K562 (cell line): ENCODE results near the gene SPEM1. TPM values are rescaled to one million over a fixed set of nuclear protein-coding genes. Genes with fewer than 3 reads are reported as not detected.

ENCODE experiments used
- ATAC-seq: fragments of 200-7000 bp; cut with Tn5 transposase; 3 replicates; pipeline ENCODE4 v1.9.1; 2020; ENCODE audit warnings: moderate library complexity
- BruUV-seq: library from RNA; stranded (reverse); fragments of 400-500 nt; replicated peaks from 2 replicates; lab custom pipeline; 2021; lab: Mats Ljungman, UMichigan
- CTCF ChIA-PET: fragments of 300-600 bp; formaldehyde crosslinking; extraction: SDS; loops from one replicate; lab custom pipeline; 2021; ENCODE audit warnings: low intra/inter-chr PET ratio; lab: Yijun Ruan, JAX
- POLR2A ChIA-PET: fragments of 300-600, 350-650 bp; sonication (Branson Sonifier 250); formaldehyde crosslinking; extraction: SDS; loops from one replicate; lab custom pipeline; 2021; ENCODE audit warnings: antibody characterized with exemption, inconsistent platforms; lab: Yijun Ruan, JAX
- DNase-seq, 4 experiments: peaks; one replicate each; pipeline versions ENCODE4 v3.0.0 to v3.0.0-alpha.2; 2011 to 2018; ENCODE audit warnings: low spot score in 3 of 4, mixed read lengths in 3 of 4; ENCODE audit errors: extremely low read depth in 1 of 4
- FAIRE-seq: peaks from 2 replicates; lab custom pipeline; 2011; peaks lifted over from hg19 to GRCh38; lab: Jason Lieb, UNC
- H2AFZ ChIP-seq: 2 replicates; pipeline ENCODE4 v1.6.0; 2011; ENCODE audit warnings: low read depth, low read length, control low read depth, inconsistent platforms
- H3K27ac ChIP-seq: fragments of 200-600 bp; 3 replicates; pipeline ENCODE4 v1.8.0; 2011; ENCODE audit warnings: low read depth, mild to moderate bottlenecking, control low read depth, inconsistent platforms, low read length, moderate library complexity, mixed read lengths; ENCODE audit errors: extremely low read depth
- H3K27me3 ChIP-seq, 2 experiments: fragments of 300-600 bp in 1 of 2; 2 replicates in 1 of 2; 3 replicates in 1 of 2; pipeline versions ENCODE4 v1.6.0 to v1.8.0; 2011; ENCODE audit warnings: inconsistent platforms in 2 of 2, low read length in 2 of 2, mild to moderate bottlenecking in 1 of 2, mixed read lengths in 1 of 2, moderate library complexity in 1 of 2; ENCODE audit not compliant: control insufficient read depth in 2 of 2, insufficient read depth in 2 of 2
- H3K36me3 ChIP-seq: fragments of 300-600 bp; 3 replicates; pipeline ENCODE4 v1.8.0; 2011; ENCODE audit warnings: mild to moderate bottlenecking, low read length, inconsistent platforms; ENCODE audit not compliant: control insufficient read depth, insufficient read depth
- H3K4me1 ChIP-seq, 2 experiments: fragments of 200-600 bp in 1 of 2; replicated peaks in 1 of 2; 2 replicates in 1 of 2; 3 replicates in 1 of 2; pipeline versions ENCODE4 v1.5.1 to v1.8.0; 2011; ENCODE audit warnings: inconsistent platforms in 2 of 2, low read length in 2 of 2, mild to moderate bottlenecking in 1 of 2, mixed read lengths in 1 of 2, moderate library complexity in 1 of 2; ENCODE audit not compliant: control insufficient read depth in 2 of 2, insufficient read depth in 2 of 2
- H3K4me2 ChIP-seq: 2 replicates; pipeline ENCODE4 v1.6.1; 2011; ENCODE audit warnings: low read length, control low read depth, inconsistent platforms, mixed read lengths; ENCODE audit not compliant: insufficient read depth
- H3K4me3 ChIP-seq: fragments of 200-600 bp; sonication (generic), shearing (Covaris generic); 2 replicates; pipeline ENCODE4 v1.5.1; 2016; ENCODE audit warnings: control low read depth, inconsistent platforms
- H3K79me2 ChIP-seq: fragments of 200-600 bp; 3 replicates; pipeline ENCODE4 v1.8.0; 2011; ENCODE audit warnings: low read length, inconsistent platforms; ENCODE audit not compliant: control insufficient read depth, insufficient read depth
- H3K9ac ChIP-seq, 2 experiments: 2 replicates each; pipeline versions ENCODE4 v1.6.0 to v1.6.1; 2011; ENCODE audit warnings: low read depth in 2 of 2, low read length in 2 of 2, control low read depth in 1 of 2, inconsistent platforms in 1 of 2, mild to moderate bottlenecking in 1 of 2, mixed read lengths in 1 of 2; ENCODE audit not compliant: insufficient read depth in 1 of 2
- H3K9me1 ChIP-seq: one replicate; pipeline ENCODE4 v1.6.0; 2011; ENCODE audit warnings: inconsistent platforms, mild to moderate bottlenecking, low read length, moderate library complexity; ENCODE audit not compliant: control insufficient read depth, insufficient read depth
- H3K9me3 ChIP-seq: replicated peaks from 2 replicates; pipeline ENCODE4 v1.5.1; 2011; ENCODE audit warnings: low read depth, low read length, inconsistent platforms; ENCODE audit not compliant: control insufficient read depth, insufficient read depth
- H4K20me1 ChIP-seq: replicated peaks from 2 replicates; pipeline ENCODE4 v1.6.1; 2011; ENCODE audit warnings: low read length, inconsistent platforms, mixed read lengths; ENCODE audit not compliant: control insufficient read depth, insufficient read depth
- BMI1 ChIP-seq: fragments of 150-350 bp; IDR thresholded peaks from 2 replicates; pipeline ENCODE4 v1.6.1; 2014; ENCODE audit warnings: low read length
- CAMTA2 ChIP-seq: fragments of 250-450 bp; sonication (Bioruptor Pico); conservative IDR thresholded peaks from 2 replicates; pipeline ENCODE4 v1.5.1; 2022
- EGR1 ChIP-seq: fragments of 450-650 bp; conservative IDR thresholded peaks from 2 replicates; pipeline ENCODE4 v1.6.1; 2017; ENCODE audit warnings: mild to moderate bottlenecking
- EP400 ChIP-seq: fragments of 450-650 bp; IDR thresholded peaks from 2 replicates; pipeline ENCODE4 v1.6.1; 2017; ENCODE audit warnings: antibody characterized with exemption, mild to moderate bottlenecking, moderate library complexity
- LCOR ChIP-seq: sonication (generic); formaldehyde crosslinking; IDR thresholded peaks from 2 replicates; pipeline ENCODE4 v1.8.0; 2022; ENCODE audit warnings: mild to moderate bottlenecking, missing genetic modification reagents
- MYBL2 ChIP-seq, 2 experiments: fragments of 450-650 bp in 1 of 2; sonication (generic) in 1 of 2; formaldehyde crosslinking in 1 of 2; IDR thresholded peaks; 2 replicates each; pipeline versions ENCODE4 v1.6.1 to v1.8.1; 2017 to 2022; ENCODE audit warnings: borderline replicate concordance in 1 of 2, inconsistent platforms in 1 of 2, low read depth in 1 of 2, mild to moderate bottlenecking in 1 of 2, missing genetic modification reagents in 1 of 2, moderate library complexity in 1 of 2
- PHF8 ChIP-seq: fragments of 200-600 bp; sonication (generic); IDR thresholded peaks from 2 replicates; pipeline ENCODE4 v1.6.1; 2012; ENCODE audit warnings: mixed run types, mild to moderate bottlenecking, inconsistent platforms, low read length, moderate library complexity, borderline replicate concordance
- RBM39 ChIP-seq: fragments of 200-400 bp; formaldehyde crosslinking; optimal IDR thresholded peaks from 2 replicates; pipeline ENCODE3; 2018; ENCODE audit warnings: low read depth, low read length
- RHOXF2B ChIP-seq: fragments of 250-450 bp; sonication (Bioruptor Pico); conservative IDR thresholded peaks from 2 replicates; pipeline ENCODE4 v1.5.1; 2021
- SIN3A ChIP-seq, 2 experiments: fragments of 150-350 bp in 1 of 2; IDR thresholded peaks; 2 replicates each; pipeline ENCODE4 v1.6.1; 2011 to 2016; ENCODE audit warnings: borderline replicate concordance in 2 of 2, low read depth in 2 of 2, low read length in 2 of 2, mild to moderate bottlenecking in 2 of 2, moderate library complexity in 2 of 2; ENCODE audit not compliant: control insufficient read depth in 1 of 2
- SP2 ChIP-seq: IDR thresholded peaks from 2 replicates; pipeline ENCODE4 v1.6.1; 2011; ENCODE audit warnings: mild to moderate bottlenecking, low read depth, low read length, moderate library complexity; ENCODE audit not compliant: poor library complexity, severe bottlenecking; ENCODE audit errors: extremely low read depth
- ZNF174 ChIP-seq: fragments of 250-450 bp; sonication (Bioruptor Pico); IDR thresholded peaks from 2 replicates; pipeline ENCODE4 v1.4.0; 2020; ENCODE audit warnings: mild to moderate bottlenecking
- ZNF263 ChIP-seq: sonication (generic); formaldehyde crosslinking; IDR thresholded peaks from 2 replicates; pipeline ENCODE4 v1.8.0; 2022; ENCODE audit warnings: mild to moderate bottlenecking, missing genetic modification reagents, borderline replicate concordance
- ZNF584 ChIP-seq: fragments of 200-800 bp; sonication (Bioruptor generic); IDR thresholded peaks from 2 replicates; pipeline ENCODE4 v1.6.1; 2016; ENCODE audit warnings: low read depth, mild to moderate bottlenecking, missing genetic modification characterization, missing compliant biosample characterization
- ZNF586 ChIP-seq: fragments of 450-650 bp; formaldehyde crosslinking; conservative IDR thresholded peaks from 2 replicates; pipeline ENCODE4 v1.4.0; 2020; ENCODE audit warnings: mild to moderate bottlenecking, moderate library complexity
- ZNF780A ChIP-seq: fragments of 250-450 bp; sonication (Bioruptor Pico); IDR thresholded peaks from 2 replicates; pipeline ENCODE4 v1.5.0; 2021; ENCODE audit warnings: mild to moderate bottlenecking
- WGBS: fragments of 100-300 bp; shearing (Covaris generic); methylation state at CpG from one replicate; pipeline ENCODE4 v1.1.6; 2016; ENCODE audit warnings: low coverage, mixed read lengths; ENCODE audit not compliant: insufficient coverage; ENCODE audit errors: missing lambda C conversion rate; 5-methylcytosine and 5-hydroxymethylcytosine counted together
- in situ Hi-C: fragments of 300-500 bp; cut with MboI; formaldehyde crosslinking; loops from 4 replicates; pipeline ENCODE4 v1.15.0; 2018; ENCODE audit warnings: inconsistent platforms, mixed read lengths
- intact Hi-C: fragments of 100-400 bp; cut with micrococcal nuclease; formaldehyde crosslinking; loops from 2 replicates; pipeline ENCODE4 v1.14.2; 2022
- polyA plus RNA-seq, 8 experiments: library from polyadenylated mRNA; depleted of rRNA in 4 of 8; stranded (reverse) in 5 of 8; unstranded in 3 of 8; fragments of >200 nt; fragmentation: Nextera tagmentation in 2 of 8; fragmentation: Illumina TruSeq in 1 of 8; extraction: Ambion mirVana in 2 of 8; extraction: Trizol in 1 of 8; gene quantifications; 2 replicates each; pipeline versions ENCODE4 v1.2.1 to v1.2.3, GENCODE V29; 2011 to 2014; ENCODE audit warnings: inconsistent platforms in 1 of 8, missing spikeins in 1 of 8
- total RNA-seq, 7 experiments: library from RNA; depleted of rRNA in 6 of 7; stranded (reverse); fragments of >200 nt in 6 of 7; fragmentation: Illumina TruSeq in 2 of 7; extraction: Trizol in 2 of 7; gene quantifications; 2 replicates each; pipeline versions ENCODE4 v1.2.1 to v1.2.3, GENCODE V29; 2011 to 2021; ENCODE audit warnings: low replicate concordance in 1 of 7
- TF ChIP-seq, protein P1 (sequence below): sonication (generic); formaldehyde crosslinking; IDR thresholded peaks from 2 replicates; pipeline ENCODE4 v1.8.0; 2022; ENCODE audit warnings: mild to moderate bottlenecking, missing genetic modification reagents

The SPEM1 gene
- total and polyA plus RNA-seq, 9 of the 15 experiments (the other 6 are each of a cell fraction or from before 2014, with no cell fraction given), result not detected

DNA sequence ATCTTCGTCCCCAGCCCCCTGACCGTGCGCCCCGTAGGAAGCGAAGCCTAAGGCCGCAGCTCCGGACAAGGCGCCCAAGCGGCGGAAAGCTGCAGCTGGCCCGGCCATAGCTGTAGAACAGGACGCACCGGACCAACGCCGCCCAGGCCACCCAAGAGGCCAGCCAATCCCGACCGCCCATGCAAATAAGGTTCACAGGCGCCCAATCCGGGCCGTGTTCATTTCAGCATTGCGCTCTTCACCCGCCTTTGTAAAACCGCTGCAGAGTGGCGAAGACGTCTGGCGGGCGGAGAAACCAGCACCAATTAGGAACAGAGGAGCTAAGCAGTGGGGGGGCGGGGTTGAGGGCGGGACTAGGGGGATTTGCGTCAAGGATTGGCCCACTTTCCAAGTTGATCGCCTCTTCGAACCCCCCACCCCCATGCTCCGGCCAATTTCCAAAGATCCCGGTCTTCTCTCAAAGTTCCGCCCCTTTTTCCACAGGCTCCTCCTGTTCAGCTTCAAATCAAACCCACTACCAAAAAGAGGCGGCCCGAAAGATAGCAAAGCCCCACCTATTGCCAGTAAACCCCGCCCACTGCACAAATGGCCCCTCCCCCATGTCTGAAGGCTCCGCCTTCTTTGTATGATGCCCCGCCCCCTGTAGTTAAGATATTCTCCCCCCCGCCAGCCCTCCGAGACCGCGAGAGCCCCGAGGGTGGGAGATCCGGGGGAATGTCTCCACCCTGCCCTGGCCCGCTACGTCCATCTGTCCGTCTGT is 16.0 kb upstream of the SPEM1 start, which contains the start of gene TMEM256:
Gene TMEM256, minus strand, starts transcription at position 121 of the 760 bp plus-strand sequence. Its CDS starts 13 bp downstream, at position 108.
- FAIRE-seq (peak; percentile 98), DNase-seq (peak; percentile 75 to 98 (median 85)), ATAC-seq (peak; percentile 98)
- Histone ChIP-seq H4K20me1 (no peaks in the 10 kb centered on the region), H3K27me3 (no peaks in the 10 kb centered on the region), H3K27ac (peak within 1 kb of the TSS; percentile 78), H3K4me1 (peaks cover 11 to 25% of the 10 kb centered on the region in 2 experiments; a peak in 3 of 5 replicates), H3K36me3 (peaks cover 5% of the 10 kb centered on the region; the same call in 1 of the 3 replicates), H3K79me2 (peaks cover 8% of the 10 kb centered on the region; the same call in 2 of the 3 replicates), H3K9ac (peak within 1 kb of the TSS; percentile 75 to 87), H3K4me3 (peak within 1 kb of the TSS; percentile 68), H2AFZ (peak within 1 kb of the TSS; percentile 90), H3K9me1 (no peaks in the 10 kb centered on the region), H3K9me3 (no peaks in the 10 kb centered on the region), H3K4me2 (peak within 1 kb of the TSS; percentile 79)
- CTCF ChIA-PET, result no interaction called here
- intact Hi-C loops (loop anchor here (5.0 kb wide), 2 partner anchors 33 to 78 kb away; partner anchors contain the start of genes FGF11, POLR2A, SLC35G6 and TMEM102), in situ Hi-C loops (no loop called here)
- WGBS, result 2% methylated on average over 36 of the region's 49 CpGs
- POLR2A ChIA-PET, result interaction anchor here (0.6 to 1.8 kb wide), 11 partner anchors 12 to 195 kb away, joined by 3 to 23 read pairs (median 4); partner anchors contain the start of genes CD68, POLR2A and ZBTB4
- no TSS peak for BruUV-seq
- TF ChIP-seq PHF8 (peak; percentile 78), SIN3A (IDR thresholded peaks at IDR 0.05; ENCODE audit: borderline replicate concordance in 2 of 2, control insufficient read depth in 1 of 2, low read depth in 2 of 2, low read length in 2 of 2) (peak; percentile 63 to 66; a peak in 1 of 4 replicates), ZNF780A (no peak), SP2 (peak; percentile 53), ZNF263 (CRISPR knock-in tag) (no peak), RHOXF2B (CRISPR knock-in tag) (no peak), ZNF174 (CRISPR knock-in tag) (no peak), RBM39 (no peak), ZNF584 (CRISPR knock-in tag) (no peak), CAMTA2 (CRISPR knock-in tag) (no peak), ZNF586 (CRISPR knock-in tag) (no peak), BMI1 (no peak), EGR1 (0 out of 2 replicates have a peak, but pooled peaks have one; percentile 10), LCOR (0 out of 2 replicates have a peak, but pooled peaks have one; percentile 27), MYBL2 (IDR thresholded peaks at IDR 0.05; ENCODE audit: low read depth) (peak; percentile 25; the same call in 1 of the 2 replicates), MYBL2 (CRISPR knock-in tag; IDR thresholded peaks at IDR 0.05; ENCODE audit: borderline replicate concordance) (no peak), EP400 (peak; percentile 25; the same call in 1 of the 2 replicates)
- TF ChIP-seq, protein P1, sequence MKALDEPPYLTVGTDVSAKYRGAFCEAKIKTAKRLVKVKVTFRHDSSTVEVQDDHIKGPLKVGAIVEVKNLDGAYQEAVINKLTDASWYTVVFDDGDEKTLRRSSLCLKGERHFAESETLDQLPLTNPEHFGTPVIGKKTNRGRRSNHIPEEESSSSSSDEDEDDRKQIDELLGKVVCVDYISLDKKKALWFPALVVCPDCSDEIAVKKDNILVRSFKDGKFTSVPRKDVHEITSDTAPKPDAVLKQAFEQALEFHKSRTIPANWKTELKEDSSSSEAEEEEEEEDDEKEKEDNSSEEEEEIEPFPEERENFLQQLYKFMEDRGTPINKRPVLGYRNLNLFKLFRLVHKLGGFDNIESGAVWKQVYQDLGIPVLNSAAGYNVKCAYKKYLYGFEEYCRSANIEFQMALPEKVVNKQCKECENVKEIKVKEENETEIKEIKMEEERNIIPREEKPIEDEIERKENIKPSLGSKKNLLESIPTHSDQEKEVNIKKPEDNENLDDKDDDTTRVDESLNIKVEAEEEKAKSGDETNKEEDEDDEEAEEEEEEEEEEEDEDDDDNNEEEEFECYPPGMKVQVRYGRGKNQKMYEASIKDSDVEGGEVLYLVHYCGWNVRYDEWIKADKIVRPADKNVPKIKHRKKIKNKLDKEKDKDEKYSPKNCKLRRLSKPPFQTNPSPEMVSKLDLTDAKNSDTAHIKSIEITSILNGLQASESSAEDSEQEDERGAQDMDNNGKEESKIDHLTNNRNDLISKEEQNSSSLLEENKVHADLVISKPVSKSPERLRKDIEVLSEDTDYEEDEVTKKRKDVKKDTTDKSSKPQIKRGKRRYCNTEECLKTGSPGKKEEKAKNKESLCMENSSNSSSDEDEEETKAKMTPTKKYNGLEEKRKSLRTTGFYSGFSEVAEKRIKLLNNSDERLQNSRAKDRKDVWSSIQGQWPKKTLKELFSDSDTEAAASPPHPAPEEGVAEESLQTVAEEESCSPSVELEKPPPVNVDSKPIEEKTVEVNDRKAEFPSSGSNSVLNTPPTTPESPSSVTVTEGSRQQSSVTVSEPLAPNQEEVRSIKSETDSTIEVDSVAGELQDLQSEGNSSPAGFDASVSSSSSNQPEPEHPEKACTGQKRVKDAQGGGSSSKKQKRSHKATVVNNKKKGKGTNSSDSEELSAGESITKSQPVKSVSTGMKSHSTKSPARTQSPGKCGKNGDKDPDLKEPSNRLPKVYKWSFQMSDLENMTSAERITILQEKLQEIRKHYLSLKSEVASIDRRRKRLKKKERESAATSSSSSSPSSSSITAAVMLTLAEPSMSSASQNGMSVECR (CRISPR knock-in tag), result peak; percentile 76
